A549 treated with ZK216348 at 1 μM for 4 hours (cell line): ENCODE measurements around the gene GINS3. TPM values are rescaled to one million over a fixed set of nuclear protein-coding genes. Genes with fewer than 3 reads are reported as not detected.

Experiments used
- total RNA-seq: library from RNA; stranded (reverse); fragments of 200-300 nt; extraction: Qiagen RNA extraction; gene quantifications from 5 replicates; pipeline ENCODE4 v1.2.3, GENCODE V29; 2022; ENCODE audit warnings: low read depth

Gene GINS3
- total RNA-seq: 20.2 to 22.4 TPM (median 21.6 TPM) in 5 replicates

DNA sequence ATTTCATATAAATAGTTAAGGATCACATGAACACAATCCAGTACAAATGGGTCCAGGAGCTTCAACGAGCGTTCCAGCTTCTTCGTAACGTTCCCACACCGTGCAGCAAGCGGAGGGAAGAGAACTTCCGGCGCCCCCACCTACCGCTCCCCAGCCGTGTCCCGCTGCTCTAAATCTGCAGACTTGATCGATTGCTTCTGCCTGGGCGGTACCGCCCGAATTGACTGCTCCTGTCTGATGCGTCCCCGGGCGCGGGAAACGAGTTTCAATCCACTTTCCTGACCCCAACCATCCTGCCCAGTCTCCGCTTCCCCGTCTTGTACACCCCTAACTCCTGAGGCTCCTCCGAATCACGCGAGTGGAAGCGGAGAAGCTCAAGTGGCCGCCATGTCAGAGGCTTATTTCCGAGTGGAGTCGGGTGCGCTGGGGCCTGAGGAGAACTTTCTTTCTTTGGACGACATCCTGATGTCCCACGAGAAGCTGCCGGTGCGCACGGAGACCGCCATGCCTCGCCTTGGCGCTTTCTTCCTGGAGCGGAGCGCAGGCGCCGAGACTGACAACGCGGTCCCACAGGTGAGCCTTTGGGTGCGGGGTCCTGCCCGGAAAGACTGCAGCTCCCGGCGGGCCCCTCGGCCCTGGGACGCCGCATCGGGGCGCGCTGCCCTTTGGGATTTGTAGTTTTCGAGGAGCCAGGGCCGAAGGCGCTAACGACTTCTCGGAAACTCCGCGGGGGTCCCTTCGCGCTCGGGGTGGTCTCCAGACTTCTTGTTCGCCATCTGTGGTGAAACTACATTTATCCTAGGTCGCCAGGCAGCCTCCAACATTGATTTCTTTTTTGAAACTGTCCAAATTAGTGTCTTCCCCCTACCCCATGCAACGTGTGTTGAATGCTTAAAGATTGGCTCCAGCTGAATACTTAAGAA lies at the start of gene GINS3:
Gene GINS3, plus strand, starts transcription at position 257 of the 923 bp plus-strand sequence. Its CDS starts 131 bp downstream, at position 388.

Other genes with a start within 250 kb of the GINS3 start
- gene CSNK2A2, start 194.4 kb upstream of the GINS3 start, total RNA-seq: 51.4 to 68.3 TPM (median 57.3 TPM) in 5 replicates
- not detected in 5 replicates for gene PRSS54, start 97.4 kb upstream of the GINS3 start, total RNA-seq
- gene NDRG4, start 107.7 kb downstream of the GINS3 start, total RNA-seq: 22.3 to 27.5 TPM (median 23.6 TPM) in 5 replicates
- 11.5 to 17.3 TPM (median 14.2 TPM) in 5 replicates for gene SETD6, start 123.0 kb downstream of the GINS3 start, total RNA-seq
- gene CNOT1, start 237.4 kb downstream of the GINS3 start, total RNA-seq: 130 to 176 TPM (median 144 TPM) in 5 replicates